Loucy (cell line): ENCODE measurements around the gene PTHLH.

Experiments used
- EZH2phosphoT487 ChIP-seq: fragments of 200-600 bp; IDR thresholded peaks from 2 replicates; pipeline ENCODE4 v1.6.1; 2018; ENCODE audit warnings: antibody characterized with exemption, mild to moderate bottlenecking, moderate library complexity, borderline replicate concordance
- TF ChIP-seq, protein P1 (sequence below): fragments of 200-600 bp; sonication (generic); conservative IDR thresholded peaks from 2 replicates; pipeline ENCODE4 v1.5.1; 2014; ENCODE audit warnings: mild to moderate bottlenecking, antibody characterized with exemption, low read length

DNA sequence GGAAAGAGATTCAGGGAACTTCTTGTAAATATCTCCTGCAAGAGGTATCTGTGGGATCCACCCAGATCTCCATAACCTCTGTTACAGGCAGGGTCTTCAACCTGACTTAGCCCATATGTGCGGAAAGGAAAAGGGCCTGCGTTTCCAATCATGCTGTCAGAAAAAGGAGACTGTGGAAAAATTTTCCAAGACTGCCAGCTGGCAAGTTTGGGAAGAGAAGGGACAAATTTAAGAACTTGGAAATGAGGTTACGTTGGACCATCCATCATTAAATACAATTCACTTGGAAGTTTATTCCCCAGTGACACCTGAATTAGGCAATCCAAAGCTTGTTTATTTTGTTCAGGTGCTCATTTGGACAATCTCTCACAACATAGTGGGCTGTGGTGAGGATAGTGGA is 13.9 kb downstream of the PTHLH start:
- TF ChIP-seq EZH2phosphoT487: no peak
- TF ChIP-seq, protein P1, sequence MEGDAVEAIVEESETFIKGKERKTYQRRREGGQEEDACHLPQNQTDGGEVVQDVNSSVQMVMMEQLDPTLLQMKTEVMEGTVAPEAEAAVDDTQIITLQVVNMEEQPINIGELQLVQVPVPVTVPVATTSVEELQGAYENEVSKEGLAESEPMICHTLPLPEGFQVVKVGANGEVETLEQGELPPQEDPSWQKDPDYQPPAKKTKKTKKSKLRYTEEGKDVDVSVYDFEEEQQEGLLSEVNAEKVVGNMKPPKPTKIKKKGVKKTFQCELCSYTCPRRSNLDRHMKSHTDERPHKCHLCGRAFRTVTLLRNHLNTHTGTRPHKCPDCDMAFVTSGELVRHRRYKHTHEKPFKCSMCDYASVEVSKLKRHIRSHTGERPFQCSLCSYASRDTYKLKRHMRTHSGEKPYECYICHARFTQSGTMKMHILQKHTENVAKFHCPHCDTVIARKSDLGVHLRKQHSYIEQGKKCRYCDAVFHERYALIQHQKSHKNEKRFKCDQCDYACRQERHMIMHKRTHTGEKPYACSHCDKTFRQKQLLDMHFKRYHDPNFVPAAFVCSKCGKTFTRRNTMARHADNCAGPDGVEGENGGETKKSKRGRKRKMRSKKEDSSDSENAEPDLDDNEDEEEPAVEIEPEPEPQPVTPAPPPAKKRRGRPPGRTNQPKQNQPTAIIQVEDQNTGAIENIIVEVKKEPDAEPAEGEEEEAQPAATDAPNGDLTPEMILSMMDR: no peak
